Activated T-cell treated with anti-CD3 and anti-CD28 coated beads, Interleukin-2, amount 50 U/mL, for 72 hours (primary cell): ENCODE results near the gene AP4M1. TPM values are rescaled to one million over a fixed set of nuclear protein-coding genes. Genes with fewer than 3 reads are reported as not detected.
"Not testable (repeated sequence)": the region's sequence is repeated elsewhere in the genome, so short reads cannot be mapped to it uniquely, and the experiment has no call there.

Source experiments
- ATAC-seq, 2 donors: fragments of 150-1000 bp; cut with Tn5 transposase; replicated peaks in 1 of 2; 2 replicates each; pipeline ENCODE4 v1.10.0; 2021; ENCODE audit warnings: moderate library complexity in 2 of 2, mild to moderate bottlenecking in 1 of 2
- DNase-seq, 2 donors: peaks; one replicate each; pipeline ENCODE4 v3.0.0; 2021 to 2022; ENCODE audit warnings: mixed read lengths in 1 of 2
- H3K27ac Mint-ChIP-seq: one replicate; pipeline ENCODE4 v1.8.0; 2022; ENCODE audit warnings: mild to moderate bottlenecking, moderate library complexity, mixed read lengths
- H3K27me3 Mint-ChIP-seq: one replicate; pipeline ENCODE4 v1.8.0; 2022; ENCODE audit warnings: low read depth, mixed read lengths
- H3K36me3 Mint-ChIP-seq, 2 donors: one replicate each; pipeline ENCODE4 v1.8.0; 2022; ENCODE audit warnings: mixed read lengths in 2 of 2, mild to moderate bottlenecking in 1 of 2; ENCODE audit not compliant: insufficient read depth in 2 of 2
- H3K4me1 Mint-ChIP-seq: one replicate; pipeline ENCODE4 v1.8.0; 2022; ENCODE audit warnings: low read depth, mixed read lengths
- H3K4me3 Mint-ChIP-seq, 2 donors: one replicate each; pipeline ENCODE4 v1.8.0; 2022; ENCODE audit warnings: mild to moderate bottlenecking in 2 of 2, mixed read lengths in 2 of 2, moderate library complexity in 2 of 2
- H3K9me3 Mint-ChIP-seq, 2 donors: one replicate each; pipeline ENCODE4 v1.8.0; 2022; ENCODE audit warnings: mixed read lengths in 2 of 2
- total RNA-seq, 2 donors: library from RNA; stranded (reverse); gene quantifications; one replicate each; pipeline ENCODE4 v1.2.3, GENCODE V29; 2022

Gene AP4M1
- total RNA-seq, 2 donors from 2014 or later = 9.3 to 10.5 TPM

DNA sequence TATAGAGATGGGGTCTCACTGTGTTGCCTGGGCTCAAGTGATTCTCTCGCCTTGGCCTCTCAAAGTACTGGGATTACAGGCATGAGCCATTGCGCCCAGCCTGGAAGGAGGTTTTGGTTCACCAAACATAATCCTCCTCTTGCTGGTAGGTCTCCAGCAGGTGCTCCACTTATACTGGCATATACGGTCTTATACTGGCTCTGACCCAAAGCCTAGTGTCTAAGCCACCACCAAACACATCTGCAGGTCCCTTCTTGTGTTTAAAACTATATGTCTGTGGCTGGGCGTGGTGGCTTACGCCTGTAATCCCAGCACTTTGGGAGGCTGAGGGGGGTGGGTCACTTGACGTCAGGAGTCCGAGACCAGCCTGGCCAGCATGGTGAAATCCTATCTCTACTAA lies 30.7 kb downstream of the AP4M1 start:
- DNase-seq (no peak), ATAC-seq (no peak)
- no peaks in the 10 kb centered on the region for H3K36me3 Mint-ChIP-seq
- H3K27ac Mint-ChIP-seq = no peak overlapping the region
- H3K4me3 Mint-ChIP-seq = peak overlapping the region in 1 of 2 donors; percentile 15
- H3K9me3 Mint-ChIP-seq = no peaks in the 10 kb centered on the region
- H3K27me3 Mint-ChIP-seq = no peaks in the 10 kb centered on the region
- peaks cover 29% of the 10 kb centered on the region for H3K4me1 Mint-ChIP-seq

DNA sequence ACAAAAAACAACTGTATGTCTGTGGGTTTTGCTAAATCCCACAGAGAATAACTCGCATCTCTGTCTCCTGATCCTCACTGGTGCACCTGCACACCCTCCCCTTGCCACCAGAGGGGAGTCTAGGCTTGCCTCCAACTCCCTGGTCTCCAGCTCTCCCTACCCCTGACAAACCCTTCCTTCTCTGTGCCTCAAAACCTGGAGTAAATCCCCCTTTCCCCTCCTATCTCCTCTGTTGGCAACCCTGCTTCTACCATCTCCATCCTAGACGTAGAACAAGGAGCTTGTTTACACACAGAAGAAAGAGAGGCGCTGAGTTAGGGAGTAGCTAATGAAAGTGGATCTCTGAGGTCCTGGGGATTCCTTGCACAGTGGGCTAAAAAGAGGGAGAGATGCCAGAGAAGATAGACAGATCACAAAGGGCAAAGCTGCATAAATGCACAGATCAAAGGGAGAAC lies 31.3 kb downstream of the AP4M1 start:
- H3K4me3 Mint-ChIP-seq = peak overlapping the region; percentile 15
- peaks cover 30% of the 10 kb centered on the region for H3K4me1 Mint-ChIP-seq
- no peak overlapping the region for H3K27ac Mint-ChIP-seq
- H3K36me3 Mint-ChIP-seq = no peaks in the 10 kb centered on the region
- DNase-seq = peak; percentile 71 to 74
- no peaks in the 10 kb centered on the region for H3K9me3 Mint-ChIP-seq
- peak; percentile 78 for ATAC-seq
- no peaks in the 10 kb centered on the region for H3K27me3 Mint-ChIP-seq

DNA sequence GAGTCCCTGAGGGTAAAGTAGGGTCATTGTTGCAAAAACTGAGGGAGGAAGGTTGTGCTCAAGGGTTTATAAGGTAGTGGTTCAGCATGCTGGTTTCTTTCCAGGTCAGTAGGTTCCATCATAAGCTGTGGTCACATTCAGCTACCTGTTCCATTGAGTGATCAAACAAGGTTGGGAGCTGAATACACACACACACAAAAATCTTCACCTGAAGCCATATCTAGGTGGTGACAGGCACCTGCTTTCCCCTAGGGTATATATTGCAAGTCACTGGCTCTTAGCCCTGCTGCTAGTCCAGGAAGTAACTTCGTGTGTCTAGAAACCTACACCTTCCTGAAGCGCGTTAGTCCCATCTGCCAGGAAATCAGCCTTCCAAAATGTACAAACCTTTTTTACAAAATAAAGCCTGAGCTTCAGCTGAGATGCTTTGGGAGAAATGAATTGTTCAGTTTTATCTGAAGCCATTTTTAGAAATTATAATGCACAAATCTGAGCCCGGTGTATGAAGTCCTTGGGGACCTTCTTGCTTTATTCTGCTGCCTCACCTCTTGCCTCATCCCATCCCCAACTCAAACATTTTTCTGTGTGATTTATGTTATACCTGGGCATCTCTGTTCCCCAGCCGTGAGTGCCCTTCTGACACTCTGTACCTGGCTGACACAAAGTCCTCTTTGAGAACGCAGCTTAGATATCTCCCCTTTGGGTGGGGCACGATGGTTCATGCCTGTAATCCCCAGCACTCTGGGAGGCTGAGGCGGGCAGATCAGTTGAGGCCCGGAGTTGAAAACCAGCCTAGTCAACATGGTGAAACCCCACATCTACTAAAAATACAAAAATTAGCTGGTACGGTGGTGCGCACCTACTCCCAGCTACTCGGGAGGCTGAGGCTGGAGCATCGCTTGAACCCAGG lies 36.7 kb downstream of the AP4M1 start:
- no peaks in the 10 kb centered on the region for H3K36me3 Mint-ChIP-seq
- no peak overlapping the region for H3K27ac Mint-ChIP-seq
- H3K4me1 Mint-ChIP-seq = peaks cover 17% of the 10 kb centered on the region
- DNase-seq = no peak
- peak overlapping the region in 1 of 2 donors; percentile 36 for H3K4me3 Mint-ChIP-seq
- H3K27me3 Mint-ChIP-seq = no peaks in the 10 kb centered on the region
- no peaks in the 10 kb centered on the region for H3K9me3 Mint-ChIP-seq
- ATAC-seq = peak in 1 of 2 donors; percentile 33

DNA sequence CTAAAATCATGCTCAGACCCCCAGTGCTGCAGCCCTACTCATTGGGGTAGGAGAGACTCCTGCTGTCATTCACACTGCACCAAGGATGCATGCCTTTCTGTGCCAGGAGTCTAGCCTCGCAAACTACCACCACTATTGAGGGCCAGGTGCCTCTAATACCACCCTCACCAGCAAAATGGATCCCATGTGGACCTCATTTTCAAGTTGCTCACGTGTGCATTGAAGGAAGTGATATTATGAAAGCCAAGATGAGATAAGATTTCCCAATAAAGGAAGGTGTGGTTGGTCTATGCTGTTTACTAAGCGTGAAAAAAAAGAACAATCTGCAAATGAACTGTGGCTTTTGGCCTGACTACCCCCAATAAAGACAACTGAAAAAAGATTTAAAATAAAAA lies 40.1 kb downstream of the AP4M1 start:
- ATAC-seq (no peak), DNase-seq (no peak)
- Mint-ChIP-seq H3K27me3 (no peaks in the 10 kb centered on the region), H3K9me3 (no peaks in the 10 kb centered on the region), H3K4me3 (no peak overlapping the region), H3K4me1 (peaks cover 17% of the 10 kb centered on the region), H3K27ac (no peak overlapping the region), H3K36me3 (no peaks in the 10 kb centered on the region)

DNA sequence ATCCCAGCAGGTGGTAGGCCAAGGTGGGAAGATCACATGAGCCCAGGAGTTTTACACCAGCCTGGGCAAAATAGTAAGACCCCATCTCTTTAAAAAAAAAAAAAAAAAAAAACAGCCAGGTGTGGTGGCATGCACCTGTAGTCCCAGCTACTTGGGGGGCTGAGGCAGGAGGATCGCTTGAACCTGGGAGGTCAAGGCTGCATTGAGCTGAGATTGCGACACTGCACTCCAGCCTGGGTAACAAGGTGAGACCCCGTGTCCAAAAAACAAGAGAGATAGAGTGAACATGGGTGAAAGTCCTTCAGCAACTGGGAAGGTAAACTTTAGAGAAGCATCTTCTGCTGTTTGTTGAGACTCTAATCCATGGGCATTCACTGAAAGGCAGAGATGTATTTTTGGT lies 41.0 kb downstream of the AP4M1 start:
- no peak for ATAC-seq
- Mint-ChIP-seq H3K4me1 (peaks cover 17% of the 10 kb centered on the region), H3K27me3 (no peaks in the 10 kb centered on the region), H3K4me3 (no peak overlapping the region), H3K36me3 (no peaks in the 10 kb centered on the region), H3K9me3 (no peaks in the 10 kb centered on the region), H3K27ac (no peak overlapping the region)
- DNase-seq = no peak

DNA sequence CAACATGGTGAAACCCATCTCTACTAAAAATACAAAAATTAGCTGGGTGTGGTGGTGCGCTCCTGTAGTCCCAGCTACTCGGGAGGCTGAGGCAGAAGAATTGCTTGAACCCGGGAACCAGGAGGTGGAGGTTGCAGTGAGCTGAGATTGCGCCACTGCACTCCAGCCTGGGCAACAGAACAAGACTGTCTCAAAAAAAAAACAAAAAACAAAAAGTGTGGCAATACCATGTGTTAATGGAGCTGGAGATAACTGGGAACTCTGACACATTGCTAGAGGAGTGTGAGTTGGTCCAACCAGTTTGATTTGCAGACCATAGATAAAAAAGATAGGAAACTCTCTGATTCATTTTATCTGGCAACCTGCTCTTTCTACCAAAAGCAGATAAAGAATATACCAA lies 44.9 kb downstream of the AP4M1 start:
- H3K9me3 Mint-ChIP-seq, ATAC-seq, DNase-seq, H3K27ac Mint-ChIP-seq, H3K27me3 Mint-ChIP-seq, H3K36me3 Mint-ChIP-seq, H3K4me3 Mint-ChIP-seq: not testable (repeated sequence)
- peaks cover 35% of the 10 kb centered on the region for H3K4me1 Mint-ChIP-seq

DNA sequence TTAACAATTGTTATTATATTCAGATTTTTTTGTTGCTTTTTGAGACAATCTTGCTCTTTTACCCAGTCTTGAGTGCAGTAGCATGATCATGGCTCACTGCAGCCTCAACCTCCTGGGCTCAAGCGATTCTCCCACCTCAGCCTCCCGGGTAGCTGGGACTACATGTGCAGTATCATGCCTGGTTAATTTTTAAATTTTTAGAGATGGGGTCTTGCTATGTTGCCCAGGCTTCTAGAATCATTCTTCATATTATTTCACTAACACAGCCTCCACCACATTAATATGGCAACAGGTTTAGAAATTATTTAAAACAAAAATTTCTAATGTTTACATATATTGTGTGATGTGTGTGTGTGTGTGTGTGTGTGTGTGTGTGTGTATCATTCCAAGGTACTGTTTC lies 45.8 kb downstream of the AP4M1 start:
- Mint-ChIP-seq H3K4me1 (peaks cover 40% of the 10 kb centered on the region), H3K27ac (no peak overlapping the region), H3K27me3 (no peaks in the 10 kb centered on the region), H3K36me3 (peaks cover 6 to 10% of the 10 kb centered on the region in 2 donors), H3K4me3 (no peak overlapping the region), H3K9me3 (no peaks in the 10 kb centered on the region)
- DNase-seq = no peak
- no peak for ATAC-seq

DNA sequence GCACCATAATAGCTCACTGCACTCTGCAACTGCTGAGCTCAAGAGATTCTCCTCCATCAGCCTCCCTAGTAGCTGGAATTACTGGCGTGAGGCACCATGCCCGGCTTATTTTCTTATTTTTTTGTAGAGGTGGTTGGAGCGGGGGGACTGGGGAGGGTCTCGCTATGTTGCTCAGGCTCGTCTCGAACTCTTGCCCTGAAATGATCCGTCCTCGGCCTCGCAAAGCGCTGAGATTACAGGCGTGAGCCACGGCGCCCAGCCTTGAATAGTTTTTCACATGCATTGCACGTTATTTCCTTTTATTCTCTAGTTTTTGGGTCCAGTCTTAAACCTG lies 46.7 kb downstream of the AP4M1 start:
- Mint-ChIP-seq H3K27me3 (no peaks in the 10 kb centered on the region), H3K4me1 (peaks cover 49% of the 10 kb centered on the region), H3K4me3 (peak overlapping the region; percentile 89 to 100), H3K27ac (peak overlapping the region; percentile 90), H3K9me3 (no peaks in the 10 kb centered on the region), H3K36me3 (peaks cover 10 to 14% of the 10 kb centered on the region in 2 donors)
- ATAC-seq (no peak), DNase-seq (no peak)

DNA sequence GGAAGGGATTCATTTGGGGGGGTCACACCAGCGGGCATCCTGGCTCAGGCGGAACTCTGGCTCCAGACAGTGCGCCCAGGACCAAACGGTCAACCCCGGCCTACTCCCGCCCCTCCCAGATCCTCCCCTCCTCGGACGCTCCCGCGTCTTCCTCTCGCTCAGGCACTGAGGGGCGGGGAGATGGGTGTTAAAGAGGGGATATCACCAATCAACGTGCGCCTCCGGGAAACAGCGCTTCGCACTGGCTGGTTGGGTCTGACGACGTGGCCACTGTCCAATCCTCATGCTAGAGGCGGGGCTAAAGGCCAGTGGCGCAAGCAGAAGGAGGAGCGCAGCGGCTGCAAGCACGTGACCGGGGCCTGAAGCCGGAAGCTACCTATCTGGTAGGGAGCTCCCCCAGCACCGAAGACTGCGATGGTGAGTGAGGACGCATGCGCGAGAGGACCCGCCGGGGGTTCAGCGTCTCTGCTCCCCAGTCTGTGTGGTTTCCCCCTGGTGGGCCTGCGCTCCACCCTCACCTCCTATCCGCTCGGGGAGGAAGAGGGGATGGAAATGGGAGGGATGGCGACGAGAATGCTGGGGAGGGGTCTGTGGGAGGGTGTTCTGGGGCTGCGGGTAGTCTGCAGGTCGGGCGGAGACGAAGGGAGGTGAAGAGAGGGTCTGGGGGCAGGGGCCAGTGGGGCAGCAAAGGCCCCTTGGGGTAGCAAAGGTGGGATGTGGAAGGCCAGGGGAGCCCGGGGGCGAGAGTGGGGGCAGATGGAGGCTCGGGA lies 47.3 kb downstream of the AP4M1 start, which contains the start of gene LAMTOR4:
LAMTOR4 (plus strand) TSS at position 360 of the 770 bp plus-strand sequence; CDS start at position 415, 55 bp downstream.
- ATAC-seq (peak; percentile 97), DNase-seq (peak; percentile 97 to 100)
- Mint-ChIP-seq H3K27me3 (no peaks in the 10 kb centered on the region), H3K4me1 (peaks cover 49% of the 10 kb centered on the region), H3K9me3 (no peaks in the 10 kb centered on the region), H3K27ac (peak within 1 kb of the TSS; percentile 90), H3K4me3 (peak within 1 kb of the TSS; percentile 89 to 100), H3K36me3 (peaks cover 10 to 14% of the 10 kb centered on the region in 2 donors)

DNA sequence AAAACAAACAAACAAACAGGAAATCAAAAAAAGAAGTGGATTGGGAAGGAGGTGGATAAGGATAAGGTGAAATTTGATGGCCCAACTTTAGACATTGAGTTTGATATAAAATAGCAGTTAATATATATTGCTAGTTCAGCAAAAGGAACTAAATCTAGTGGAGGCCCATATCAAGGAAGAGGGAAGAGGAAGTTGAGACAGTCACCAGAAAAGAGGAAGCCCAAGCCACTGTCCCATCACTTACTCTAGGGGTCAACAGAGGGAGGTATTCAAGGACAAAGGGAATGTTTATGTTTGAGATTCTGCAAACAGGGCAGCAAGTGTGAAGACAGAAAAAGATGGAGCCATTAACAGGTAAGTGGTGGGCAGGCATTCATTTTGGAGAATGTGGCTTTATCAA lies 51.0 kb downstream of the AP4M1 start:
- ATAC-seq = no peak
- peaks cover 72% of the 10 kb centered on the region for H3K4me1 Mint-ChIP-seq

DNA sequence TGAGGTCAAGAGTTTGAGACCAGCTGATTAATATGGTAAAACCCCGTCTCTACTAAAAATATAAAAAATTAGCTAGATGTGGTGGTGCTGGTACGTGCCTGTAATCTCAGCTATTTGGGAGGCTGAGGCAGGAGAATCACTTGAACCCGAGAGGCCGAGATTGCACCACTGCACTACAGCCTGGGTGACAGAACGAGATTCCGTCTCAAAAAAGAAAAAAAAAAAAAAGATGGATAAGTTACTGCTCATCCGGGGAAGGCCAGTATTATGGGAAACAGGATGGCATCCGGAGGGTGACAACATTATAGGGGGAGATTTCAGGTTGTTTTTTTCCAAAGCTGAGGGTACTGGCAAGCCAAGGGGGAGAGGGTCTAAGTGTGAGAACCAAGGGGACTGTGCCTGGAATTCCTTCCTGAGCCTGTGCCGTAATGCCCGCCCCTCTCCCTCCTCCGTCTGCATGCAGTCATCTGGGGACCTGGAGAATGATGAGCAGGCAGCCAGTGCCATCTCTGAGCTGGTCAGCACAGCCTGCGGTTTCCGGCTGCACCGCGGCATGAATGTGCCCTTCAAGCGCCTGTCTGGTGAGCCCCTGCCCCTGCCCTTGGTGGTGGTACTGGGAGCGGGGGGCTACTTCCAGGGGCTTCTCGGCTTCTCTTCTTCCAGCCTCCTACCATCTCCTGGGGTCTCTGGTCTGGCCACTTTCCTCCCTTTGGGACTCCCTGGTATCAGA lies 51.7 kb downstream of the AP4M1 start:
- ATAC-seq = no peak
- no peak for DNase-seq
- no peaks in the 10 kb centered on the region for H3K9me3 Mint-ChIP-seq
- peaks cover 12 to 20% of the 10 kb centered on the region in 2 donors for H3K36me3 Mint-ChIP-seq
- no peak overlapping the region for H3K4me3 Mint-ChIP-seq
- H3K27me3 Mint-ChIP-seq = no peaks in the 10 kb centered on the region
- no peak overlapping the region for H3K27ac Mint-ChIP-seq
- peaks cover 71% of the 10 kb centered on the region for H3K4me1 Mint-ChIP-seq

More for the DNA sequence above, 51.0 kb downstream of the AP4M1 start:
- peak overlapping the region; percentile 12 for H3K27ac Mint-ChIP-seq
- peaks cover 10 to 16% of the 10 kb centered on the region in 2 donors for H3K36me3 Mint-ChIP-seq
- H3K4me3 Mint-ChIP-seq = no peak overlapping the region
- no peak for DNase-seq
- H3K9me3 Mint-ChIP-seq = no peaks in the 10 kb centered on the region
- no peaks in the 10 kb centered on the region for H3K27me3 Mint-ChIP-seq

DNA sequence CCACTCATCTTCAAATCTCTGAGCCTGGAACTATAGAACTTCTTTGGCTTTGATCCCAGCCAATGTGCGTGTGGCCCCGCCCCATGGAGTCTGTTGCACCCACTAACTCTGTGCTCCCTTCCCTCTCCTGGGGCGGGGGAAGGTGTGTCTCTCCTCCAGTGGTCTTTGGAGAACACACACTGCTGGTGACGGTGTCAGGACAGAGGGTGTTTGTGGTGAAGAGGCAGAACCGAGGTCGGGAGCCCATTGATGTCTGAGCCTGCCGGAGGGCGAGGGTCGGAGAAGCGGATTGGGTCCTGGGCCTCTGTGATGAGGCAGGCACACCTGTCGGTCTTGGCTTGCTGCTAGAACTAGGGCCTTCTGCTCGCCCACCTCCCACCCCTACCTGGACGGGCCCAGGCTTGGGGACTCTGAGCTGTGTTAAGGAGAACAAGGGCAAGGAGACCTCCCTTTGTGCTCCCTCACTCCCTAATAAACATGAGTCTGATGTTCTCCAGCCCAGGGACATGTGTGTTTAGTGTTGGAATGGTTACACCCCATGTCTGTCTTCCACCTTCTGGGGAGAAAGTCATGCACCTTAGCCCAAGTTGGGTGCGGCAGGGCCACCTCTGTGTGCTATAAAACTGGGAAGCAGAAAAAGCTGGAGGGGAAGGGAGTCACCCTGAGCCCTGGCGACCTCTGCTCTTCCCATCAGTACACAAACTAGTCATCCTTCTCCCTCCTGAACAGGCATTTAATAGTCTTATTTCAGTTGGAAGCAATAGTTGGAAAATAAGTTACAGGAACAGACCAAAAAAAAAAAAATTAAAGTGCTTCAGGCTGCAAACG lies 52.5 kb downstream of the AP4M1 start:
- Mint-ChIP-seq H3K9me3 (no peaks in the 10 kb centered on the region), H3K27me3 (no peaks in the 10 kb centered on the region), H3K4me1 (peaks cover 66% of the 10 kb centered on the region), H3K27ac (no peak overlapping the region), H3K4me3 (no peak overlapping the region), H3K36me3 (peaks cover 12 to 17% of the 10 kb centered on the region in 2 donors)
- no peak for DNase-seq
- ATAC-seq = no peak
